GM06990 (cell line): ENCODE data around the gene RNF130.
"Not testable (repeated sequence)": the region's sequence is repeated elsewhere in the genome, so short reads cannot be mapped to it uniquely, and the experiment has no call there.

Source experiments
- DNase-seq: peaks from one replicate; pipeline ENCODE4 v3.0.0-alpha.2; 2011; ENCODE audit not compliant: insufficient read length; ENCODE audit errors: extremely low read depth
- H3K27me3 ChIP-seq: replicated peaks from 2 replicates; pipeline ENCODE4 v1.6.0; 2011; ENCODE audit warnings: low read length; ENCODE audit not compliant: control insufficient read depth, insufficient read depth
- H3K36me3 ChIP-seq: 2 replicates; pipeline ENCODE4 v1.5.1; 2011; ENCODE audit warnings: low read length; ENCODE audit not compliant: control insufficient read depth, insufficient read depth
- H3K4me3 ChIP-seq: replicated peaks from 2 replicates; pipeline ENCODE4 v1.5.1; 2011; ENCODE audit warnings: low read depth, mild to moderate bottlenecking, control low read depth, low read length
- CTCF ChIP-seq: IDR thresholded peaks from 2 replicates; pipeline ENCODE4 v1.5.1; 2011; ENCODE audit warnings: low read length, control low read depth, mild to moderate bottlenecking, inconsistent platforms; ENCODE audit not compliant: insufficient read depth, poor library complexity, severe bottlenecking

Gene RNF130

GRCh38 chr5:179959641-179960040 is 111.9 kb downstream of the RNF130 start:
- Histone ChIP-seq H3K36me3 (no peaks in the 10 kb centered on the region), H3K4me3 (no peak overlapping the region), H3K27me3 (no peaks in the 10 kb centered on the region)
- no peak for TF ChIP-seq CTCF
- DNase-seq = no peak

- H3K36me3 ChIP-seq, H3K27me3 ChIP-seq, H3K4me3 ChIP-seq, DNase-seq: not testable (repeated sequence)
Measured at GRCh38 chr5:179959118-179959517, 112.4 kb downstream of the RNF130 start.

- H3K36me3 ChIP-seq = no peaks in the 10 kb centered on the region
- no peaks in the 10 kb centered on the region for H3K27me3 ChIP-seq
- DNase-seq = no peak
- TF ChIP-seq CTCF = no peak
- H3K4me3 ChIP-seq = no peak overlapping the region
Measured at GRCh38 chr5:179955630-179956029, 115.9 kb downstream of the RNF130 start.

- Histone ChIP-seq H3K27me3 (no peaks in the 10 kb centered on the region), H3K4me3 (no peak overlapping the region), H3K36me3 (no peaks in the 10 kb centered on the region)
- no peak for DNase-seq
- TF ChIP-seq CTCF = no peak
Measured at GRCh38 chr5:179955062-179955461, 116.5 kb downstream of the RNF130 start.

GRCh38 chr5:179954434-179954833 is 117.1 kb downstream of the RNF130 start:
- no peaks in the 10 kb centered on the region for H3K36me3 ChIP-seq
- no peak overlapping the region for H3K4me3 ChIP-seq
- DNase-seq = no peak
- H3K27me3 ChIP-seq = no peaks in the 10 kb centered on the region
- no peak for TF ChIP-seq CTCF

- Histone ChIP-seq H3K36me3 (no peaks in the 10 kb centered on the region), H3K27me3 (no peaks in the 10 kb centered on the region), H3K4me3 (no peak overlapping the region)
- TF ChIP-seq CTCF = no peak
- no peak for DNase-seq
Measured at GRCh38 chr5:179953987-179954386, 117.6 kb downstream of the RNF130 start.
